Spleen (tissue), 13 donors: ENCODE measurements around the gene MAP3K14. TPM values are rescaled to one million over a fixed set of nuclear protein-coding genes. Genes with fewer than 3 reads are reported as not detected.

Experiments used
- DNase-seq: peaks from one replicate; pipeline ENCODE4 v3.0.0-alpha.2; 2020
- H3K27ac ChIP-seq, 8 donors: fragments of 200-600 bp; sonication (generic) in 7 of 8; 1 replicate in 4 of 8; 2 replicates in 4 of 8; pipeline versions ENCODE4 v1.5.0 to v1.8.0; 2016 to 2021; ENCODE audit warnings: inconsistent platforms in 4 of 8, mild to moderate bottlenecking in 4 of 8, moderate library complexity in 1 of 8
- H3K27me3 ChIP-seq, 7 donors: fragments of 200-600 bp; sonication (generic) in 6 of 7; replicated peaks in 1 of 7; 1 replicate in 4 of 7; 2 replicates in 3 of 7; pipeline versions ENCODE4 v1.5.0 to v1.8.0; 2016 to 2021; ENCODE audit warnings: inconsistent platforms in 3 of 7, mild to moderate bottlenecking in 1 of 7
- H3K36me3 ChIP-seq, 6 donors: fragments of 200-600 bp; sonication (generic) in 5 of 6; 1 replicate in 4 of 6; 2 replicates in 2 of 6; pipeline versions ENCODE4 v1.5.0 to v1.8.0; 2016 to 2021; ENCODE audit warnings: inconsistent platforms in 2 of 6
- H3K4me1 ChIP-seq, 6 donors: fragments of 200-600 bp; sonication (generic) in 5 of 6; 1 replicate in 3 of 6; 2 replicates in 3 of 6; pipeline versions ENCODE4 v1.5.0 to v1.8.0; 2016 to 2021; ENCODE audit warnings: inconsistent platforms in 3 of 6
- H3K4me3 ChIP-seq, 8 donors: fragments of 200-600 bp; sonication (generic) in 7 of 8; 1 replicate in 4 of 8; 2 replicates in 4 of 8; pipeline versions ENCODE4 v1.5.0 to v1.8.0; 2016 to 2021; ENCODE audit warnings: inconsistent platforms in 4 of 8, mild to moderate bottlenecking in 4 of 8, moderate library complexity in 2 of 8
- H3K9me3 ChIP-seq, 8 donors: fragments of 200-600 bp; sonication (generic) in 7 of 8; 1 replicate in 4 of 8; 2 replicates in 4 of 8; pipeline versions ENCODE4 v1.5.0 to v1.8.0; 2016 to 2021; ENCODE audit warnings: inconsistent platforms in 4 of 8
- POLR2A ChIP-seq, 3 donors: fragments of 450-650 bp; IDR thresholded peaks; one replicate each; pipeline ENCODE4 v1.5.1; 2017; ENCODE audit warnings: antibody characterized with exemption in 3 of 3, mild to moderate bottlenecking in 1 of 3
- POLR2AphosphoS5 ChIP-seq, 3 donors: sonication (generic); formaldehyde crosslinking; IDR thresholded peaks; one replicate each; pipeline ENCODE4 v1.5.1; 2017; ENCODE audit warnings: antibody characterized with exemption in 3 of 3
- WGBS, 5 donors: extraction: QIAGEN DNeasy Blood & Tissue Kit in 3 of 5; methylation state at CpG; one replicate each; pipeline versions ENCODE4 v1.1.5 to v1.1.7; 2013 to 2018; 5-methylcytosine and 5-hydroxymethylcytosine counted together
- intact Hi-C: fragments of 100-400 bp; cut with DNase I; formaldehyde crosslinking; loops from one replicate; pipeline ENCODE4 v1.15.0; 2023; ENCODE audit warnings: low total_unique reads
- long read RNA-seq, 2 donors: transcript quantifications; one replicate each; lab custom pipeline, GENCODE V29; 2026
- polyA plus RNA-seq, 3 donors: library from polyadenylated mRNA; stranded (reverse); fragments of 200-250 nt; gene quantifications; one replicate each; pipeline ENCODE4 v1.2.1, GENCODE V29; 2013
- total RNA-seq, 7 donors: library from RNA; depleted of rRNA in 3 of 7; stranded (reverse); fragments of >200 nt in 3 of 7; fragmentation: NEBNext Ultra II Directional in 4 of 7; extraction: Animal tissue kit (Norgen Biotek cat#: 25700) in 4 of 7; gene quantifications; one replicate each; pipeline versions ENCODE4 v1.1.0 to v1.2.1, GENCODE V29; 2016 to 2021
- TF ChIP-seq, protein P1 (sequence below), 11 experiments: fragments of 200-600 bp in 7 of 11; fragments of 450-650 bp in 4 of 11; sonication (generic) in 4 of 11; IDR thresholded peaks in 8 of 11; conservative IDR thresholded peaks in 3 of 11; 1 replicate in 7 of 11; 2 replicates in 4 of 11; pipeline versions ENCODE4 v1.4.0 to v1.8.0; 2016 to 2021; ENCODE audit warnings: antibody characterized with exemption in 11 of 11, inconsistent platforms in 4 of 11, mild to moderate bottlenecking in 1 of 11
- donor health status: healthy with polysubstance abuse.
- donor health status: DM: no; HTN: no; CAD: no; lungs with moderate emphysema.
- donor health status: DM: no; HTN: no; CAD: no.
- donor health status: Bipolar disorder and iron deficiency.
- donor health status: healthy.
- donor health status: DM: no; HTN: no; CAD: no.
- donor health status: DM: yes; HTN: yes; CAD: no.

Gene MAP3K14
- 10 to 100 TPM; 22.1 to 36.3 (median 32.1) TPM for total RNA-seq
- polyA plus RNA-seq = 10 to 100 TPM; 17.3 to 18.8 (median 18.0) TPM
- long read RNA-seq, donor 1, full-length matches to known transcripts = 2 of 2 reads
- long read RNA-seq, donor 1, partial matches to known transcripts = 0 of 2 reads
- long read RNA-seq, donor 1, other reads (novel, unspliced or antisense) = 0 of 2 reads
- long read RNA-seq, donor 2, full-length matches to known transcripts = 1 of 1 reads
- long read RNA-seq, donor 2, partial matches to known transcripts = 0 of 1 reads
- long read RNA-seq, donor 2, other reads (novel, unspliced or antisense) = 0 of 1 reads

DNA sequence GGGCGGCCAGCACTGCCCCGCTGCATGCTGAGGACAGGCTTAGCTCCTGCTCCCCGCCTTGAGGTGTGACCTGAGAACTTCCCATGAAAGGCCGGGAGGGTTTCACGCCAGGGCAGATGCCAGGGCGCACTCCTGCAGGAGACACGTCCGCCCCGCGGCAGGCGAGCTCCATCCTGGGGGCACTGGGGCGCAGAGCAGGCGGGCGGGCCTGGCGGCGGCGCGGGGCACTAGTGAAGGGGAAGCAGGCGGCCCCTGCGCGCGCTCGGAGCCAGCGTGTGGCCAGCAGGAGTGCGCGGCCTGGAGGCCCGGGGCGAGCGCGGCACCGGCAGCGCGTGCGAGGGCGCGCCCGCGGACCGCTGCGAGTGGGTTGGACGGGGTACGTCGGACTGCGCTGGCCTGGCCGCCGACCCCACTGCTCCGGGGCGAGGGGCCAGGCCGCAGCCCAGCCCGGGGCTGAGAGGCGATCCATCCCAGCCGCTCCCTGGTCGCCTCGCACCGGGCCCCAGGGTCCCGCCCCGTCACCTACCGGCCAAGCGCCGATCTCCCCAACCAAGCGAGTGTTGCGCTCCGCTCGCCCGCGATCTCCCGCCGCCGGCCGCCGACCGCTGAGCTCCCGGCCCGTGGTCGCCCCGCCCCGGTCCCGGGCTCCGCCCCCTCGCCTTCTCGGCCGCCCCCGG is at the start of gene MAP3K14:
Gene MAP3K14, minus strand, starts transcription at position 587 of the 677 bp plus-strand sequence. CDS start 26,275 bp downstream, outside the sequence.
- DNase-seq = peak; percentile 97
- no peaks in the 10 kb centered on the region for H3K27me3 ChIP-seq
- H3K9me3 ChIP-seq = no peaks in the 10 kb centered on the region
- intact Hi-C loops = no loop called here
- H3K4me3 ChIP-seq = peak within 1 kb of the TSS; percentile 64 to 88 (median 78)
- H3K4me1 ChIP-seq = peaks cover 41 to 77% (median 59%) of the 10 kb centered on the region in 6 donors
- peaks cover 0 to 5% (median 0%) of the 10 kb centered on the region in 6 donors for H3K36me3 ChIP-seq
- WGBS, 5 donors = 0 to 1% (median 1%) methylated on average over 17 to 83 of the region's 83 CpGs
- peak within 1 kb of the TSS; percentile 89 to 99 (median 94) for H3K27ac ChIP-seq
- TF ChIP-seq, protein P1, sequence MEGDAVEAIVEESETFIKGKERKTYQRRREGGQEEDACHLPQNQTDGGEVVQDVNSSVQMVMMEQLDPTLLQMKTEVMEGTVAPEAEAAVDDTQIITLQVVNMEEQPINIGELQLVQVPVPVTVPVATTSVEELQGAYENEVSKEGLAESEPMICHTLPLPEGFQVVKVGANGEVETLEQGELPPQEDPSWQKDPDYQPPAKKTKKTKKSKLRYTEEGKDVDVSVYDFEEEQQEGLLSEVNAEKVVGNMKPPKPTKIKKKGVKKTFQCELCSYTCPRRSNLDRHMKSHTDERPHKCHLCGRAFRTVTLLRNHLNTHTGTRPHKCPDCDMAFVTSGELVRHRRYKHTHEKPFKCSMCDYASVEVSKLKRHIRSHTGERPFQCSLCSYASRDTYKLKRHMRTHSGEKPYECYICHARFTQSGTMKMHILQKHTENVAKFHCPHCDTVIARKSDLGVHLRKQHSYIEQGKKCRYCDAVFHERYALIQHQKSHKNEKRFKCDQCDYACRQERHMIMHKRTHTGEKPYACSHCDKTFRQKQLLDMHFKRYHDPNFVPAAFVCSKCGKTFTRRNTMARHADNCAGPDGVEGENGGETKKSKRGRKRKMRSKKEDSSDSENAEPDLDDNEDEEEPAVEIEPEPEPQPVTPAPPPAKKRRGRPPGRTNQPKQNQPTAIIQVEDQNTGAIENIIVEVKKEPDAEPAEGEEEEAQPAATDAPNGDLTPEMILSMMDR (IDR thresholded peaks at IDR 0.05 in 8 of 11, conservative IDR thresholded peaks at IDR 0.05 in 3 of 11) = peak in 7 of 11 experiments; percentile 10 to 39 (median 28)
- peak in 2 of 3 donors; percentile 13 to 88 for TF ChIP-seq POLR2A (IDR thresholded peaks at IDR 0.05)
- peak in 2 of 3 donors; percentile 77 to 85 for TF ChIP-seq POLR2AphosphoS5 (IDR thresholded peaks at IDR 0.05)

DNA sequence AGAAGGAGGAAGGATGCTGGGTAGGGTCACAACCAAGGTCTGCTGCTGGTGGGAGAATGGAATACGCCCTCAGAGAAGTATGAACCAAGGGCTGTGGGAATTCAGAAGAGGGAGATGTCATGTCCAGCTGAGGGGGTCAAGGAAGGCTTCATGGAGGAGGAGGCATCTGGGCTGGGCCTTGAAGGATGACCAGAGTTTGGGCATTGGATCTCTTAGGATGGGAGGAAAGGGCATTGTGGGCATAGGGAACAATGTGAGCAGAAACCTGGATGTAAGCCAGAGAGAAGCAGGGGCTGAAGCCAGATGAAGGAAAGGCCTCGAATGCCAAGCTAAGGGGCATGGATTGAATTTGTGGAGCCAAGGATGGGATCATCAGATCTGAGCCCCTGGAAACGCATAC is 49.2 kb upstream of the MAP3K14 start:
- intact Hi-C loops = no loop called here
- Histone ChIP-seq H3K27me3 (peaks cover 0 to 76% (median 3%) of the 10 kb centered on the region in 7 donors), H3K36me3 (no peaks in the 10 kb centered on the region), H3K9me3 (peaks cover 0 to 12% (median 0%) of the 10 kb centered on the region in 8 donors), H3K4me3 (no peak overlapping the region), H3K4me1 (peaks cover 0 to 11% (median 6%) of the 10 kb centered on the region in 6 donors), H3K27ac (no peak overlapping the region)
- 71 to 90% (median 78%) methylated on average over 3 of the region's 3 CpGs for WGBS, 5 donors
- no peak for DNase-seq
- TF ChIP-seq POLR2AphosphoS5 (IDR thresholded peaks at IDR 0.05) = no peak
- no peak for TF ChIP-seq POLR2A (IDR thresholded peaks at IDR 0.05)
- TF ChIP-seq, protein P1 (IDR thresholded peaks at IDR 0.05 in 8 of 11, conservative IDR thresholded peaks at IDR 0.05 in 3 of 11) = no peak

DNA sequence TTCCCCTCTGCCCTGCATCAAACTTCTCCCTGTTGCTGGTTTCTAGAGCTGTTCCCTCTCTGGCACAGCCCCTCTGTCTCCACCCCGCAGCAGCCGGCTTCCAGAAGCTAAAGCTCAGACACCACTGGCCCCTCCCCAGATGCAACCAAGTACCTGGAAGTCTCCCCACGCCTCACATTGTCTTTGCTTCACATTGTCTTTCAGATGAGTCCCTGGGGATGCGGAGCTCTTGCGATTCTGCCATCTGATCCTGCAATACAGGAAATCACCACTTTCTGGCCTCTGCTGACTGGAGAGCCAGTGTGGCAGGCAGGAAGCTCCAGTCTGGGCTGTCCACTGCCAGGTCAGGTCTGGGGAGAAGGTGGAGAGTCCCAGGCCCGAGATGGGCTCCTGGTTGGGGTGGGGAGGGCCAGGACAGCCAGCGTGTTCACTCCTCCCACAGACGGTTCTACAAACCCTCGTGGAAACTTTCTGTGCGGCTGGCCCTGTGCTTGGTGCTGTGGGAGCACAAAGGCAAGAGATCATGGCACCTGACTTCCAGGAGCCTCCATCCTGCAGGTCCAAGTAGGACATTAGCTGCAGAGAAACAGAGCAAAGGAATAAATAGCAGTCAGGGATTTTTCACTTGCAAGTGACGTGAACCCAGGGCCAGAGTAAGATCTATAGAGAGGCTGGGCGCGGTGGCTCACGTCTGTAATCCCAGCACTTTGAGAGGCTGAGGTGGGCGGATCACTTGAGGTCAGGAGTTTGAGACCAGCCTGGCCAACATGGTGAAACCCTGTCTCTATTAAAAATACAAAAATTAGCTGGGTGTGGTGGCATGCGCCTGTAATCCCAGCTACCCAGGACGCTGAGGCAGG is 47.9 kb upstream of the MAP3K14 start:
- peaks cover 0 to 73% (median 4%) of the 10 kb centered on the region in 7 donors for H3K27me3 ChIP-seq
- TF ChIP-seq, protein P1 (IDR thresholded peaks at IDR 0.05 in 8 of 11, conservative IDR thresholded peaks at IDR 0.05 in 3 of 11) = peak in 2 of 11 experiments; percentile 12 to 29
- no peak for TF ChIP-seq POLR2A (IDR thresholded peaks at IDR 0.05)
- WGBS, 5 donors = 62 to 70% (median 64%) methylated on average over 12 to 17 of the region's 17 CpGs
- intact Hi-C loops = no loop called here
- peak; percentile 60 for DNase-seq
- H3K4me1 ChIP-seq = peaks cover 0 to 9% (median 2%) of the 10 kb centered on the region in 6 donors
- H3K9me3 ChIP-seq = peaks cover 0 to 12% (median 0%) of the 10 kb centered on the region in 8 donors
- no peak overlapping the region for H3K4me3 ChIP-seq
- H3K36me3 ChIP-seq = no peaks in the 10 kb centered on the region
- H3K27ac ChIP-seq = no peak overlapping the region
